Astrocyte of the cerebellum (primary cell): ENCODE measurements around the gene CD81.
"Not testable (repeated sequence)": the region's sequence is repeated elsewhere in the genome, so short reads cannot be mapped to it uniquely, and the experiment has no call there.

Experiments
- DNase-seq: peaks from one replicate; pipeline ENCODE4 v3.0.0-alpha.2; 2011; ENCODE audit warnings: low read depth
- H3K4me3 ChIP-seq: 2 replicates; pipeline ENCODE4 v1.5.1; 2011; ENCODE audit warnings: mild to moderate bottlenecking, low read depth, low read length, moderate library complexity
- CTCF ChIP-seq: IDR thresholded peaks from 2 replicates; pipeline ENCODE4 v1.5.1; 2012; ENCODE audit warnings: low read length, low read depth, moderate library complexity, mild to moderate bottlenecking; ENCODE audit errors: missing control alignments
- in situ Hi-C: cut with HindIII; loops from 2 replicates; pipeline ENCODE4 v1.10.0; 2017; ENCODE audit warnings: low sequenced_read_pairs

The CD81 gene

GRCh38 chr11:2363577-2364370, 13.3 kb upstream of the CD81 start:
- TF ChIP-seq CTCF: no peak
- in situ Hi-C loops: no loop called here
- DNase-seq: no peak
- no peak overlapping the region for H3K4me3 ChIP-seq

- DNase-seq, H3K4me3 ChIP-seq, in situ Hi-C loops: not testable (repeated sequence)
Measured at GRCh38 chr11:2364386-2364785, 12.7 kb upstream of the CD81 start.

- no peak for TF ChIP-seq CTCF
- DNase-seq: no peak
- H3K4me3 ChIP-seq: no peak overlapping the region
- in situ Hi-C loops: no loop called here
Measured at GRCh38 chr11:2365571-2366210, 11.4 kb upstream of the CD81 start.

GRCh38 chr11:2366276-2366675, 10.8 kb upstream of the CD81 start:
- no peak for DNase-seq
- in situ Hi-C loops: no loop called here

GRCh38 chr11:2366733-2367132, 10.4 kb upstream of the CD81 start:
- no peak for DNase-seq
- H3K4me3 ChIP-seq: no peak overlapping the region
- in situ Hi-C loops: no loop called here
- peak; percentile 23 for TF ChIP-seq CTCF

More at GRCh38 chr11:2366276-2366675, 10.8 kb upstream of the CD81 start:
- TF ChIP-seq CTCF: no peak
- no peak overlapping the region for H3K4me3 ChIP-seq

- H3K4me3 ChIP-seq: no peak overlapping the region
- no peak for TF ChIP-seq CTCF
- in situ Hi-C loops: no loop called here
- DNase-seq: no peak
Measured at GRCh38 chr11:2367266-2368160, 9.6 kb upstream of the CD81 start.
